GM10847 (cell line): ENCODE measurements around the gene SLC16A6.
A peak's percentile ranks its signal among the peaks of the same experiment; 100 is the strongest.

ENCODE experiments used
- POLR2A ChIP-seq: IDR thresholded peaks from 2 replicates; pipeline ENCODE4 v1.6.1; 2011; ENCODE audit not compliant: insufficient read length; ENCODE audit errors: extremely low read depth

Gene SLC16A6

GRCh38 chr17:68294617-68295016 is 3.7 kb upstream of the SLC16A6 start:
- TF ChIP-seq POLR2A: no peak

DNA sequence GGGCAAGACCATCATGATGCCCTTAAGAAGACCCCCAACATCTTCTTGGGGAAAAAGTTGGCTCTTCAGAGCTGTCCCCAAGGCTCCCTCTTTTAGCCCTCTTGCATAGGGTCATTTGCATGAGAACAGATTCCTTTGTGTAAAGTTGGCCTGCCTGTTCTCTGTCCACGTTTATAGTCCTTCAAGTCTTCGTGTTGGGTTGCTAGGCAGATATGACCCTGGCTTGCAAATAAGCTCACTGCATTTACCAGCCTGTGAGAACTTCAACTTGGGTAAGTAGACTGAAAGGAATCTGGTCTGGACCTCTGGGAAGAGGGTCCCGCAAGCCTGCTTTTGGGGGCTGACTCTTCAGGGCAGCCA is 3.2 kb upstream of the SLC16A6 start:
- TF ChIP-seq POLR2A: no peak

DNA sequence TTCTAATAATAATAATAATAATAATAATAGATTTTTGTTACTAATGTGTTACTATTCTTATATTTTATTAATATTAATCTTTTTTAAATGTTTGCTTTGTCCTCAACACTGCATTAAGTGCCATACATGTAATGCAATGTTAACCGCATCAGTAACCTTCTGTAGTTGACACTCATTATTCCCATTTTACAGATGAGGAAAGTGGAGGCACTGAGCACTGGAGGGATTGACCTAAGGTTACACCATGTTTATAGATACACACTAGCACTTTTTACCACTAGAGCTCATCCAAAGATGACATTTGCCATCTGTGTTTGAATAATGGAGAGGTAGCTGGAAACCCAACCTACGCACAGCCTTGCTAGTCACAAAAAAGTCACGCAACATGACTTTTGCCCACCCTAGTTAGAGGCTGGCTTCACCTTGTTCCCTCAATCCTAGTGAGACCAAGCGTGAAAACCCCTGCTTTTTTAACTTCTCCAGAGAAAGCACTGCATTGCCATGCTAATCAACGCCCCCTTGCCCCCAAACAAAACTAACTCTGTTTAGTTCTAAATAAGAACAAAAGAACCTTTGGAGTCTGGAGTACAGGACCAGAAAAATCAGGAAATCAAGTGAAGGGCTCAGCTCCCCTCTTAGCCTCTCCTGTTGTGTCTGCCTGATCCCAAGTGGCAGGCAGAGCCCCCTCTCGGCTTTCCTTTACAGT is 2.7 kb upstream of the SLC16A6 start:
- no peak for TF ChIP-seq POLR2A

DNA sequence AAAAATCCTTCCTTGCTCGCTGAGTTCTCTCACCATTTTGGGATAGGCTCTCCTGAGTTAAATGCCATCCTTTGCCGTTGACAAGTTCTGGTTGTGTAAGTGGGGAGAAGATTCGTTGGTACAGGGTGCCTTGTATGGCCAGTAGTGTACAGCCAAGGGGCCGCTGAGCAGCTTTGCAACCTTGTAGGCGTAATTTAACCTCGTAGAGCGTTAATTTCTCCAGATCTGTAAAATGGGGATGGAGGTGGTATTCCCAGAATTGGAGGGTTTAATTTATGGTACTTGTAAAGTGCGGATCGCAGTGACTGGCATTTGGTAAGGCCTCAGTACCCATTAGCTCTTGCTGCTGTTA is 1.7 kb upstream of the SLC16A6 start:
- TF ChIP-seq POLR2A: no peak

DNA sequence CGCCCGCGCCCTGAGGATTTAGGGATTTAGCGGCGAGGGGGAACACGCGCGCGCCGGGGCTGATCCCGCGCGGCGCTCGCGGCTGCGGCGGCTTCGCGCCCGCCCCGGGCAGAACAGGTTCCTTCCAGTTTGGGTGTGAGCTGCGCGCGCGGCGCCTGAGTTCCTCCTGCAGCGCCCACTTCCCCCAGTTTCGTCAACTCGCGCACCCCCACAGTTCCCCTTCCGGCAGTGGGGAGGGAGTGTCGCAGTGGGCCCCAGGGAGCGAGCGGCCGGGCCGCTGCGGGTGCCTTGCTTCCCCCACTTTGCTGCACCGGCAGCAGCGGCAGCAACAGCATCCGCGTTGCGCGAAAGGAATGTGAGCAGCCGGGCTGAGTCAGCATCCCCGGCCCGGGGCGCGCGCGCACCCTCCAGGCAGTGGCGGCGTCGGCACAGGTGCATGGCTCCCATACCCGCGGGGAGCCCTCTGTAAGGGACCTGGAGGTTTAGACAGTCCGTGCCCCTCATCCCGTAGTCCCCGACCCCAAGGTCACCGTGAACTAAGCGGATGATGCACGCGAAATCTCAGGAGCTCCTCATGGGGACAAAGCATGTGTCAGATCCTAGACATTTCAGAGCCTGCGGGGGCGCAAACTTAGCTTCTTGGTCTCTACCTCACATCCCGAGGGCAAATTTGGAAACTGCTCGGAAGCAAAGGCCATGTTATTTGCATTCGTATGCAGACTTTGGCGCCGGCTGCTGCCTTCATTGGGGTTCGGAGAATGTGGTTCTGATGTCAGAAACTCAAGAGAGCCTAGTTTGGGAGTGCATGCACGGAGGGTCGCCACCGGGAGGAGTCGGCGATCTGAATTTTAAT is 1.1 kb upstream of the SLC16A6 start:
- peak; percentile 94 for TF ChIP-seq POLR2A

DNA sequence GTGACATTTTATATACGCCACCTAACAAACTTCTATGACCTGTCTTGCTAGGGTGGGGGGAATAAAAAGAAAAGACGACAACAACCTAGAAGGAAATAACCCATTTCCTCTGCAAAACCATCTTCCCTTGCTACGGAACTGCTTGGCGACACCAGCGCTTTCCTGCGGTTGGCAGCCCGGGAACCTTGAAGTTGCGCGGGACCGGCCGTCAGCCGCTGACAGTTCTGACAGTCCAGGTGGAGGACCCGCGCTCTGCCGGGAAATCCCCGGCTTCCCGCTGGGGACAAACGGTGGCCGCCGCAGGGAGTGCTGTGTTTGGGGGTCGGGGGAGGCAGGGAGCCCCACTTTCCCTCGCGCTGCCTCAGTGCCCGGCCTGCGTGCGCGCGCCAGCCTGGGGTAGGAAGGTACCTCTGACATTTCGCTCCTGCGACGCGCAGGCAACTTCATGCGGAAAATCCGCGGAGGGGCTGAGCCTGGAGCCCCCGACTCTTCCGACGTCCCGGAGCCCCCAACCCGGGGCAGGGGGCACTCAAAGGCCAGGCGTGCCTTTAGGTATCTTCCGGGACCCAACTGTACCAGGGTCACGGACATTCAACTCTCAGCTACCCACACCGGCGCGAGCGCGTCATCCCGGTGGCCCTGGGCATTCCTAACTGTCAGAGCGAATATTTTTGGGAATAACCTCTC is 516 bp downstream of the SLC16A6 start:
- peak; percentile 18 for TF ChIP-seq POLR2A

- TF ChIP-seq POLR2A: no peak
These were observed 1.0 kb downstream of the SLC16A6 start for GRCh38 chr17:68289936-68290267.

DNA sequence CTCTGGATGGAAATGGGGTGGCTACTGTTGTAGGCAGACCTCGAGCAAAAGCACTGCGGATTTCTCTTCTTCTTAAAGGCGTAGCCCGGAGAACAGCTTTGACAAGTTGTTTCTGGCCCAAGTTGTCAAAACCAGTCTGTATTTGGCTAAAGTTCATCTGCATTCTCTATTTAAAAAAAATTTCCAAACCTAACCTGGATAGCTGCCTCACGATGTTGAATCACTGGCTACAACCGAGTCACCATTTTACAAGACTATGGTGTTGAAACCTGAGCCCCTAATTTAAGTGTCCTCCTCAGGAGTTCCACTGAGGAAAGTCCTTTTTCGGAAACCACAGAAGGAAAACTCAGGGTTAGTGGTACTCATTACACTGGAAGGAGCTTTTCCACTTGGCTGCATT is 1.5 kb downstream of the SLC16A6 start:
- TF ChIP-seq POLR2A: no peak

DNA sequence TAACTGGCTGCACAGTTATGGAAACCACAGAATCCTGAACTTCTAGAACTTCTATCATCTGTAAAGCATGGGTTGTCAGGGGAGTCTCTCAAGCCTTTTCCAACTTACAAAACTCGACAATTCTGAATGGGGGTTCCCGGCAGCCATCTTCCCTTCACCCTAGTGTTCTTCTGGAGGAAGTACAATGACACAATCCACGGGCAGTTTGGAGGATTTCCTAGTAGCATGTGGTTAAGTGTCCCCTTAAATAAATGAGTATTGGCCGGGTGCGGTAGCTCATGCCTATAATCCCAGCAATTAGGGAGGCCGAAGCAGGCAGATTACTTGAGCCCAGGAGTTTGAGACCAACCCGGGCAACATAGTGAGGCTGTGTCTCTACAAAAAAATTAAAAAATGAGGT is 2.1 kb downstream of the SLC16A6 start:
- no peak for TF ChIP-seq POLR2A

DNA sequence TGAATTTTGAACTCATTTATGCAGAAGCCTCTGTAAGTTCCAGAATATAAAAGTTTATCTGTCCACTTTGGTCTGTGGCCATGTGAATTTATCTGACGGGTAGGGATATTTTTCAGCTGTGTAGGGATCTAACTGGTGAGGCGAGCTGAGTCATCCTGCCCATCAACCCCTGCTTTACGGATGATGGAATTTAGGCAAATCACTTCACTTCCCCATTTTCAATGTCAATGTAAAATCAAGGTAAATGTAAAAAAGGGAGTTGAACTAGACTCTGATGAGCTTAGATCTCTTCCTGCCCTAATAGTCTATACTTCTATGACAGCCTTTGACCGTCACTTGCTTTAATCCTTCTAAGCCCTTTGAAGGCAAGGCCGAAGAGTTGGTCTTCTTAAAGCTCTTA is 2.6 kb downstream of the SLC16A6 start:
- no peak for TF ChIP-seq POLR2A

DNA sequence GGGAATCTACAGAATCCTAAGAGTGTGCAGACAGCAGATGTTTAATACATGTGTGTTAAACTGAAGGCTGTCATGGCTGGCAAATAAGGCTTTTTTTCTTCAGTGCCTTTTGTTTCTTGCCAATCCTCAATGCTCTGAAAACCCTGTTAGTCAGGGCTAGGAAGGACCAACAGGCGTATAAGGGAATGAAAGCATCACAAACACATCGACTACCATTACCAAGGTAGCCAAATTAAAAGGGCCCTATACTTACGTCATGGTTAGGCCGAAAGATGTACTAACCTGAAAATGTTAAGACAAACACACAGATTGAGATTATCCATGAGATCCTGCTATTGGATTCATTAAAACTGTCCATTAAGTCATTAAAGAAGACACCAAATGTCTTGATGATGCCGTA is 13.1 kb downstream of the SLC16A6 start:
- no peak for TF ChIP-seq POLR2A

- no peak for TF ChIP-seq POLR2A
These were observed 17.2 kb downstream of the SLC16A6 start for GRCh38 chr17:68273722-68274121.

- TF ChIP-seq POLR2A: no peak
These were observed 30.7 kb downstream of the SLC16A6 start for GRCh38 chr17:68260051-68260762.

- no peak for TF ChIP-seq POLR2A
These were observed 33.0 kb downstream of the SLC16A6 start for GRCh38 chr17:68257934-68258333.

GRCh38 chr17:68255731-68256538 is 35.0 kb downstream of the SLC16A6 start:
- no peak for TF ChIP-seq POLR2A
